Mesothelial cell of epicardium (in vitro differentiated cells): Measurements from ENCODE around the gene GAS2. TPM values are rescaled to one million over a fixed set of nuclear protein-coding genes. Genes with fewer than 3 reads are reported as not detected.
A peak's percentile ranks its signal among the peaks of the same experiment; 100 is the strongest.

Source experiments
- DNase-seq, 2 experiments: peaks; one replicate each; pipeline ENCODE4 v3.0.0; 2021; ENCODE audit warnings: low spot score in 2 of 2; ENCODE audit not compliant: unreplicated experiment in 2 of 2
- H3K27ac Mint-ChIP-seq: 2 replicates; pipeline ENCODE4 v1.8.0; 2021; ENCODE audit warnings: mixed read lengths
- H3K27me3 Mint-ChIP-seq: 2 replicates; pipeline ENCODE4 v1.8.0; 2021; ENCODE audit warnings: low read depth, mixed read lengths
- H3K36me3 Mint-ChIP-seq: 2 replicates; pipeline ENCODE4 v1.8.0; 2021; ENCODE audit warnings: mixed read lengths
- H3K4me1 Mint-ChIP-seq: 2 replicates; pipeline ENCODE4 v1.8.0; 2021; ENCODE audit warnings: mixed read lengths
- H3K4me3 Mint-ChIP-seq: 2 replicates; pipeline ENCODE4 v1.8.0; 2021; ENCODE audit warnings: mild to moderate bottlenecking, moderate library complexity, mixed read lengths
- H3K9me3 Mint-ChIP-seq: 2 replicates; pipeline ENCODE4 v1.8.0; 2021; ENCODE audit warnings: mixed read lengths
- CTCF ChIP-seq: fragments of 200-600 bp; sonication (generic); IDR thresholded peaks from one replicate; pipeline ENCODE4 v1.5.0; 2021; ENCODE audit warnings: antibody characterized with exemption; ENCODE audit not compliant: unreplicated experiment
- total RNA-seq: library from RNA; stranded (reverse); gene quantifications from 3 replicates; pipeline ENCODE4 v1.2.1, GENCODE V29; 2021

Gene GAS2
- total RNA-seq, 1 donor from 2014 or later: 17.8 TPM

GRCh38 chr11:22715971-22716370, 49.6 kb downstream of the GAS2 start:
- TF ChIP-seq CTCF: no peak
- no peaks in the 10 kb centered on the region for H3K27me3 Mint-ChIP-seq
- H3K36me3 Mint-ChIP-seq: peaks cover 31% of the 10 kb centered on the region
- DNase-seq: no peak
- peaks cover 46% of the 10 kb centered on the region for H3K9me3 Mint-ChIP-seq
- no peak overlapping the region for H3K27ac Mint-ChIP-seq
- no peak overlapping the region for H3K4me3 Mint-ChIP-seq
- H3K4me1 Mint-ChIP-seq: peaks cover 16% of the 10 kb centered on the region

- H3K4me1 Mint-ChIP-seq: peaks cover 15% of the 10 kb centered on the region
- H3K27me3 Mint-ChIP-seq: no peaks in the 10 kb centered on the region
- H3K36me3 Mint-ChIP-seq: peaks cover 17% of the 10 kb centered on the region
- DNase-seq: no peak
- no peak for TF ChIP-seq CTCF
- peaks cover 24% of the 10 kb centered on the region for H3K9me3 Mint-ChIP-seq
- no peak overlapping the region for H3K27ac Mint-ChIP-seq
- H3K4me3 Mint-ChIP-seq: no peak overlapping the region
These were observed 54.0 kb downstream of the GAS2 start for GRCh38 chr11:22720457-22720856.

GRCh38 chr11:22723274-22723673, 56.9 kb downstream of the GAS2 start:
- no peak for DNase-seq
- no peak for TF ChIP-seq CTCF
- H3K27me3 Mint-ChIP-seq: no peaks in the 10 kb centered on the region
- no peak overlapping the region for H3K27ac Mint-ChIP-seq
- peaks cover under 1% of the 10 kb centered on the region for H3K9me3 Mint-ChIP-seq
- peaks cover 34% of the 10 kb centered on the region for H3K4me1 Mint-ChIP-seq
- H3K36me3 Mint-ChIP-seq: no peaks in the 10 kb centered on the region
- H3K4me3 Mint-ChIP-seq: no peak overlapping the region

GRCh38 chr11:22725079-22725478, 58.7 kb downstream of the GAS2 start:
- Mint-ChIP-seq H3K4me1 (peaks cover 41% of the 10 kb centered on the region), H3K27me3 (no peaks in the 10 kb centered on the region), H3K27ac (peak overlapping the region; percentile 93), H3K4me3 (no peak overlapping the region), H3K9me3 (no peaks in the 10 kb centered on the region), H3K36me3 (no peaks in the 10 kb centered on the region)
- no peak for DNase-seq
- no peak for TF ChIP-seq CTCF

GRCh38 chr11:22728600-22729389, 62.4 kb downstream of the GAS2 start:
- H3K9me3 Mint-ChIP-seq: no peaks in the 10 kb centered on the region
- H3K27ac Mint-ChIP-seq: no peak overlapping the region
- H3K4me1 Mint-ChIP-seq: peaks cover 41% of the 10 kb centered on the region
- no peaks in the 10 kb centered on the region for H3K27me3 Mint-ChIP-seq
- no peaks in the 10 kb centered on the region for H3K36me3 Mint-ChIP-seq
- no peak overlapping the region for H3K4me3 Mint-ChIP-seq
- no peak for DNase-seq
- TF ChIP-seq CTCF: no peak
